Stomach (tissue), 4 donors: ENCODE measurements around the gene PCSK1N.
"Not testable (repeated sequence)": the region's sequence is repeated elsewhere in the genome, so short reads cannot be mapped to it uniquely, and the experiment has no call there.

Experiments
- CTCF ChIP-seq, 7 experiments: fragments of 450-650 bp in 4 of 7; fragments of 200-600 bp in 3 of 7; sonication (generic) in 3 of 7; IDR thresholded peaks; one replicate each; pipeline ENCODE4 v1.5.1; 2016 to 2019; ENCODE audit warnings: antibody characterized with exemption in 7 of 7, control low read depth in 2 of 7, mild to moderate bottlenecking in 1 of 7
- POLR2A ChIP-seq, 4 donors: fragments of 450-650 bp; IDR thresholded peaks; one replicate each; pipeline ENCODE4 v1.6.1; 2016; ENCODE audit warnings: antibody characterized with exemption in 4 of 4, control low read depth in 2 of 4, mild to moderate bottlenecking in 1 of 4, moderate library complexity in 1 of 4
- POLR2AphosphoS5 ChIP-seq, 3 donors: sonication (generic); formaldehyde crosslinking; IDR thresholded peaks; one replicate each; pipeline ENCODE4 v1.6.1; 2016; ENCODE audit warnings: antibody characterized with exemption in 3 of 3

- TF ChIP-seq POLR2AphosphoS5, CTCF, POLR2A (IDR thresholded peaks at IDR 0.05): not testable (repeated sequence)
Observed at GRCh38 chrX:48819394-48819793, 16.0 kb downstream of the PCSK1N start.
